SK-N-SH treated with all-trans-retinoic acid at 6 μM for 48 hours (cell line): Measurements from ENCODE around the gene PJA2.

ENCODE experiments used
- ATAC-seq: fragments of 200-7000 bp; cut with Tn5 transposase; 3 replicates; pipeline ENCODE4 v1.9.1; 2020; ENCODE audit warnings: mild to moderate bottlenecking, moderate library complexity
- ARNTL ChIP-seq: fragments of 450-650 bp; formaldehyde crosslinking; IDR thresholded peaks from 2 replicates; pipeline ENCODE4 v1.5.0; 2020; ENCODE audit warnings: low read depth, mild to moderate bottlenecking, moderate library complexity, borderline replicate concordance
- BACH2 ChIP-seq: fragments of 250-450 bp; sonication (Bioruptor Pico); IDR thresholded peaks from 2 replicates; pipeline ENCODE4 v1.9.0; 2021; ENCODE audit warnings: mild to moderate bottlenecking, borderline replicate concordance
- CSDC2 ChIP-seq: fragments of 250-450 bp; sonication (Bioruptor Pico); IDR thresholded peaks from 2 replicates; pipeline ENCODE4 v1.5.0; 2020; ENCODE audit warnings: mild to moderate bottlenecking, moderate library complexity
- ESRRG ChIP-seq: fragments of 250-450 bp; sonication (Bioruptor Pico); IDR thresholded peaks from 2 replicates; pipeline ENCODE4 v1.6.1; 2021; ENCODE audit warnings: mild to moderate bottlenecking
- GLIS3 ChIP-seq: fragments of 250-450 bp; sonication (Bioruptor Pico); IDR thresholded peaks from 2 replicates; pipeline ENCODE4 v1.5.0; 2020; ENCODE audit warnings: mild to moderate bottlenecking, moderate library complexity
- ISL1 ChIP-seq: fragments of 250-450 bp; sonication (Bioruptor Pico); IDR thresholded peaks from 2 replicates; pipeline ENCODE4 v2.1.2; 2022; ENCODE audit warnings: mild to moderate bottlenecking, moderate library complexity
- OSR1 ChIP-seq: fragments of 250-450 bp; sonication (Bioruptor Pico); IDR thresholded peaks from 2 replicates; pipeline ENCODE4 v1.8.0; 2022; ENCODE audit warnings: moderate library complexity, mild to moderate bottlenecking, inconsistent platforms
- PPARA ChIP-seq: fragments of 250-450 bp; sonication (Bioruptor Pico); IDR thresholded peaks from 2 replicates; pipeline ENCODE4 v1.5.0; 2020; ENCODE audit warnings: mild to moderate bottlenecking, borderline replicate concordance
- RARB ChIP-seq: fragments of 250-450 bp; sonication (Bioruptor Pico); IDR thresholded peaks from 2 replicates; pipeline ENCODE4 v1.8.0; 2021; ENCODE audit warnings: mild to moderate bottlenecking, moderate library complexity
- SNAI2 ChIP-seq: fragments of 250-450 bp; sonication (Bioruptor Pico); IDR thresholded peaks from 2 replicates; pipeline ENCODE4 v1.5.0; 2020; ENCODE audit warnings: mild to moderate bottlenecking, moderate library complexity
- TCF4 ChIP-seq: fragments of 250-450 bp; sonication (Bioruptor Pico); IDR thresholded peaks from 2 replicates; pipeline ENCODE4 v1.8.0; 2021; ENCODE audit warnings: mild to moderate bottlenecking, moderate library complexity, borderline replicate concordance
- ZC3H10 ChIP-seq: fragments of 250-450 bp; sonication (Bioruptor Pico); IDR thresholded peaks from 2 replicates; pipeline ENCODE4 v1.5.1; 2021; ENCODE audit warnings: mild to moderate bottlenecking, moderate library complexity
- ZFP3 ChIP-seq: fragments of 250-450 bp; sonication (Bioruptor Pico); IDR thresholded peaks from 2 replicates; pipeline ENCODE4 v1.5.0; 2020; ENCODE audit warnings: mild to moderate bottlenecking, moderate library complexity
- ZFP30 ChIP-seq: fragments of 450-650 bp; formaldehyde crosslinking; IDR thresholded peaks from 2 replicates; pipeline ENCODE4 v1.5.0; 2022; ENCODE audit warnings: mild to moderate bottlenecking, moderate library complexity
- ZNF565 ChIP-seq: fragments of 450-650 bp; formaldehyde crosslinking; conservative IDR thresholded peaks from 2 replicates; pipeline ENCODE4 v1.5.0; 2020; ENCODE audit warnings: low read depth, mild to moderate bottlenecking, moderate library complexity
- ZNF70 ChIP-seq: fragments of 450-650 bp; formaldehyde crosslinking; IDR thresholded peaks from 2 replicates; pipeline ENCODE4 v1.5.0; 2020; ENCODE audit warnings: mild to moderate bottlenecking, moderate library complexity
- ZNF8 ChIP-seq: fragments of 450-650 bp; formaldehyde crosslinking; IDR thresholded peaks from 2 replicates; pipeline ENCODE4 v1.5.0; 2020; ENCODE audit warnings: mild to moderate bottlenecking, moderate library complexity
- TF ChIP-seq, protein P1 (sequence below): fragments of 250-450 bp; sonication (Bioruptor Pico); IDR thresholded peaks from 2 replicates; pipeline ENCODE4 v1.8.0; 2020; ENCODE audit warnings: mild to moderate bottlenecking, moderate library complexity, borderline replicate concordance
- TF ChIP-seq, protein P2 (sequence below): fragments of 250-450 bp; sonication (Bioruptor Pico); IDR thresholded peaks from 2 replicates; pipeline ENCODE4 v1.5.0; 2020; ENCODE audit warnings: mild to moderate bottlenecking, moderate library complexity
- TF ChIP-seq, protein P3 (sequence below): fragments of 250-450 bp; sonication (Bioruptor Pico); IDR thresholded peaks from 2 replicates; pipeline ENCODE4 v1.5.1; 2021; ENCODE audit warnings: mild to moderate bottlenecking, moderate library complexity
- TF ChIP-seq, protein P4 (sequence below): fragments of 250-450 bp; sonication (Bioruptor Pico); IDR thresholded peaks from 2 replicates; pipeline ENCODE4 v1.5.1; 2020; ENCODE audit warnings: low read depth, mild to moderate bottlenecking, moderate library complexity
- TF ChIP-seq, protein P5 (sequence below): fragments of 250-450 bp; sonication (Bioruptor Pico); IDR thresholded peaks from 2 replicates; pipeline ENCODE4 v1.8.0; 2021; ENCODE audit warnings: low read depth, mild to moderate bottlenecking, moderate library complexity, borderline replicate concordance

The PJA2 gene

DNA sequence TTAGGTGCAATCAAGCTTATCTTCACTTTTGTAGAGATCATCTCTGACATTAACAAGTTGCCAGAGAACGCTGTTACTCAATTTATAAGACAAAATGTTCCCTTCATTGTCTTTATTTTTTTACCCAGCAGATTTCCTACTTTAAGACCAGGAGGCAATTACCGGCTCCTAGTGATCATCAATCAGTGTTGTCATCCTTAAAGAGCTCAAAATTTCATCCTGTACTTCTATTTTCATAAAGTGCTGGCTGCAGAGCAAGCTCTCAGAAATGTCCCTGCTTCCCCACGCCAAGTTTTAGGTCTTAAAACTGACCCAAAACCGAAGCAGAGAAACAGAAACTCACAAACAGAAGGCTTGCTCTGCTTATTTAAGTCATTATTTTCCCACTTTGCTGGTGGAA lies 82.9 kb downstream of the PJA2 start:
- TF ChIP-seq, protein P1, sequence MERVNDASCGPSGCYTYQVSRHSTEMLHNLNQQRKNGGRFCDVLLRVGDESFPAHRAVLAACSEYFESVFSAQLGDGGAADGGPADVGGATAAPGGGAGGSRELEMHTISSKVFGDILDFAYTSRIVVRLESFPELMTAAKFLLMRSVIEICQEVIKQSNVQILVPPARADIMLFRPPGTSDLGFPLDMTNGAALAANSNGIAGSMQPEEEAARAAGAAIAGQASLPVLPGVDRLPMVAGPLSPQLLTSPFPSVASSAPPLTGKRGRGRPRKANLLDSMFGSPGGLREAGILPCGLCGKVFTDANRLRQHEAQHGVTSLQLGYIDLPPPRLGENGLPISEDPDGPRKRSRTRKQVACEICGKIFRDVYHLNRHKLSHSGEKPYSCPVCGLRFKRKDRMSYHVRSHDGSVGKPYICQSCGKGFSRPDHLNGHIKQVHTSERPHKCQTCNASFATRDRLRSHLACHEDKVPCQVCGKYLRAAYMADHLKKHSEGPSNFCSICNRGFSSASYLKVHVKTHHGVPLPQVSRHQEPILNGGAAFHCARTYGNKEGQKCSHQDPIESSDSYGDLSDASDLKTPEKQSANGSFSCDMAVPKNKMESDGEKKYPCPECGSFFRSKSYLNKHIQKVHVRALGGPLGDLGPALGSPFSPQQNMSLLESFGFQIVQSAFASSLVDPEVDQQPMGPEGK (CRISPR knock-in tag), result no peak
- no peak for TF ChIP-seq OSR1
- no peak for TF ChIP-seq BACH2 (CRISPR knock-in tag)
- no peak for TF ChIP-seq CSDC2
- TF ChIP-seq, protein P2, sequence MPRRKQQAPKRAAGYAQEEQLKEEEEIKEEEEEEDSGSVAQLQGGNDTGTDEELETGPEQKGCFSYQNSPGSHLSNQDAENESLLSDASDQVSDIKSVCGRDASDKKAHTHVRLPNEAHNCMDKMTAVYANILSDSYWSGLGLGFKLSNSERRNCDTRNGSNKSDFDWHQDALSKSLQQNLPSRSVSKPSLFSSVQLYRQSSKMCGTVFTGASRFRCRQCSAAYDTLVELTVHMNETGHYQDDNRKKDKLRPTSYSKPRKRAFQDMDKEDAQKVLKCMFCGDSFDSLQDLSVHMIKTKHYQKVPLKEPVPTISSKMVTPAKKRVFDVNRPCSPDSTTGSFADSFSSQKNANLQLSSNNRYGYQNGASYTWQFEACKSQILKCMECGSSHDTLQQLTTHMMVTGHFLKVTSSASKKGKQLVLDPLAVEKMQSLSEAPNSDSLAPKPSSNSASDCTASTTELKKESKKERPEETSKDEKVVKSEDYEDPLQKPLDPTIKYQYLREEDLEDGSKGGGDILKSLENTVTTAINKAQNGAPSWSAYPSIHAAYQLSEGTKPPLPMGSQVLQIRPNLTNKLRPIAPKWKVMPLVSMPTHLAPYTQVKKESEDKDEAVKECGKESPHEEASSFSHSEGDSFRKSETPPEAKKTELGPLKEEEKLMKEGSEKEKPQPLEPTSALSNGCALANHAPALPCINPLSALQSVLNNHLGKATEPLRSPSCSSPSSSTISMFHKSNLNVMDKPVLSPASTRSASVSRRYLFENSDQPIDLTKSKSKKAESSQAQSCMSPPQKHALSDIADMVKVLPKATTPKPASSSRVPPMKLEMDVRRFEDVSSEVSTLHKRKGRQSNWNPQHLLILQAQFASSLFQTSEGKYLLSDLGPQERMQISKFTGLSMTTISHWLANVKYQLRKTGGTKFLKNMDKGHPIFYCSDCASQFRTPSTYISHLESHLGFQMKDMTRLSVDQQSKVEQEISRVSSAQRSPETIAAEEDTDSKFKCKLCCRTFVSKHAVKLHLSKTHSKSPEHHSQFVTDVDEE (CRISPR knock-in tag), result no peak
- TF ChIP-seq GLIS3 (CRISPR knock-in tag), result no peak
- no peak for ATAC-seq

DNA sequence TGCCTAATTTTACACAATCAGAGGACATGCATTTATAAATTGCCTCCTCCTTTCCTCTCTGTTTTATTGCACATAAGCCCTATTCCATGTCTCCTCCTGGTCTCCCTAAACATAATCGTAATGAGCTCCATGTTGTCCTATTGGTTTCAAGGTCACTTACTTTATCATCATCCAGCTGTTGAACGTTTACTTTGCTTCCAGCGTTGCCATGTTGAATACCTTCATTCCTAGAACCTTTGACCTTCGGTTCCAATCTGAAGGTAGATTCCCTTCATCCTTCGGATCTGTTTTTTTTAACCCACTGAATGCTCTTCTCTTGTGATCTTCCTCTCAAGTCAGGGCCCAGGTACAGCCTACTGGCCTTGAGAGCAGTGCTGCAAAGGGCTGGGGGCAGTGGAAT lies 84.3 kb downstream of the PJA2 start:
- TF ChIP-seq RARB (CRISPR knock-in tag) (no peak), TCF4 (no peak), ARNTL (CRISPR knock-in tag) (no peak), SNAI2 (CRISPR knock-in tag) (no peak), BACH2 (CRISPR knock-in tag) (no peak), ISL1 (CRISPR knock-in tag) (no peak), ZC3H10 (CRISPR knock-in tag) (no peak), ZNF70 (CRISPR knock-in tag) (no peak), ZNF565 (CRISPR knock-in tag) (no peak)
- TF ChIP-seq, protein P3, sequence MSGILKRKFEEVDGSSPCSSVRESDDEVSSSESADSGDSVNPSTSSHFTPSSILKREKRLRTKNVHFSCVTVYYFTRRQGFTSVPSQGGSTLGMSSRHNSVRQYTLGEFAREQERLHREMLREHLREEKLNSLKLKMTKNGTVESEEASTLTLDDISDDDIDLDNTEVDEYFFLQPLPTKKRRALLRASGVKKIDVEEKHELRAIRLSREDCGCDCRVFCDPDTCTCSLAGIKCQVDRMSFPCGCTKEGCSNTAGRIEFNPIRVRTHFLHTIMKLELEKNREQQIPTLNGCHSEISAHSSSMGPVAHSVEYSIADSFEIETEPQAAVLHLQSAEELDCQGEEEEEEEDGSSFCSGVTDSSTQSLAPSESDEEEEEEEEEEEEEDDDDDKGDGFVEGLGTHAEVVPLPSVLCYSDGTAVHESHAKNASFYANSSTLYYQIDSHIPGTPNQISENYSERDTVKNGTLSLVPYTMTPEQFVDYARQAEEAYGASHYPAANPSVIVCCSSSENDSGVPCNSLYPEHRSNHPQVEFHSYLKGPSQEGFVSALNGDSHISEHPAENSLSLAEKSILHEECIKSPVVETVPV, result no peak
- ATAC-seq, result no peak

DNA sequence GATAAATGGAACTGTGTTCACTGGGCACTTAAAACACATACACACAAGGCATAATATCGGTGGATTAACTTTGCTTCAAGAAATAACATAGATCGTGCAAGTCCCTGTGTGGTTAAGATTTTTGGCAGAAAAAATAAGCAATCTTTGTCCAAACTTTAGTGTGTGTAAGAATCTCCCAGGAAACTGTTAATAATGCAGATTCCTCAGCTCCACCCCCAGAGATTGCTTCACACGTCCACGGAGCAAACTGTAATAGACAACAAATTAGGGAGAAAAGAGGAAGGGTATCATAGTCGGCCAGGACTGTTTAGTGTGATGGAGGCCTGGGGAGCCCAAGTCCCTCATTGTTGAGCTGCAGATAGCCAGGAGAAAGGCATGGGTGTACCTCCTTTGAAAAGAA lies 84.8 kb downstream of the PJA2 start:
- TF ChIP-seq, protein P3, result no peak
- TF ChIP-seq ISL1 (CRISPR knock-in tag) (no peak), RARB (CRISPR knock-in tag) (no peak), ZNF8 (no peak), ZNF565 (CRISPR knock-in tag) (no peak), PPARA (no peak), OSR1 (no peak), CSDC2 (no peak), ZFP30 (no peak), BACH2 (CRISPR knock-in tag) (no peak), ARNTL (CRISPR knock-in tag) (no peak), GLIS3 (CRISPR knock-in tag) (no peak), ZFP3 (CRISPR knock-in tag) (no peak), ESRRG (no peak), ZNF70 (CRISPR knock-in tag) (no peak), TCF4 (no peak)
- TF ChIP-seq, protein P2 (CRISPR knock-in tag), result no peak
- TF ChIP-seq, protein P4, sequence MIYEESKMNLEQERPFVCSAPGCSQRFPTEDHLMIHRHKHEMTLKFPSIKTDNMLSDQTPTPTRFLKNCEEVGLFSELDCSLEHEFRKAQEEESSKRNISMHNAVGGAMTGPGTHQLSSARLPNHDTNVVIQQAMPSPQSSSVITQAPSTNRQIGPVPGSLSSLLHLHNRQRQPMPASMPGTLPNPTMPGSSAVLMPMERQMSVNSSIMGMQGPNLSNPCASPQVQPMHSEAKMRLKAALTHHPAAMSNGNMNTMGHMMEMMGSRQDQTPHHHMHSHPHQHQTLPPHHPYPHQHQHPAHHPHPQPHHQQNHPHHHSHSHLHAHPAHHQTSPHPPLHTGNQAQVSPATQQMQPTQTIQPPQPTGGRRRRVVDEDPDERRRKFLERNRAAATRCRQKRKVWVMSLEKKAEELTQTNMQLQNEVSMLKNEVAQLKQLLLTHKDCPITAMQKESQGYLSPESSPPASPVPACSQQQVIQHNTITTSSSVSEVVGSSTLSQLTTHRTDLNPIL (CRISPR knock-in tag), result no peak
- TF ChIP-seq, protein P1 (CRISPR knock-in tag), result no peak
- TF ChIP-seq, protein P5, sequence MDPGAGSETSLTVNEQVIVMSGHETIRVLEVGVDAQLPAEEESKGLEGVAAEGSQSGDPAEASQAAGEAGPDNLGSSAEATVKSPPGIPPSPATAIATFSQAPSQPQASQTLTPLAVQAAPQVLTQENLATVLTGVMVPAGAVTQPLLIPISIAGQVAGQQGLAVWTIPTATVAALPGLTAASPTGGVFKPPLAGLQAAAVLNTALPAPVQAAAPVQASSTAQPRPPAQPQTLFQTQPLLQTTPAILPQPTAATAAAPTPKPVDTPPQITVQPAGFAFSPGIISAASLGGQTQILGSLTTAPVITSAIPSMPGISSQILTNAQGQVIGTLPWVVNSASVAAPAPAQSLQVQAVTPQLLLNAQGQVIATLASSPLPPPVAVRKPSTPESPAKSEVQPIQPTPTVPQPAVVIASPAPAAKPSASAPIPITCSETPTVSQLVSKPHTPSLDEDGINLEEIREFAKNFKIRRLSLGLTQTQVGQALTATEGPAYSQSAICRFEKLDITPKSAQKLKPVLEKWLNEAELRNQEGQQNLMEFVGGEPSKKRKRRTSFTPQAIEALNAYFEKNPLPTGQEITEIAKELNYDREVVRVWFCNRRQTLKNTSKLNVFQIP, result no peak
- ATAC-seq, result no peak
